Lower leg skin (tissue), 3 donors: ENCODE results near the gene GLCE.

Experiments used
- CTCF ChIP-seq, 3 donors: fragments of 450-650 bp; IDR thresholded peaks; one replicate each; pipeline ENCODE4 v1.5.1; 2016; ENCODE audit warnings: antibody characterized with exemption in 3 of 3, mild to moderate bottlenecking in 3 of 3, moderate library complexity in 2 of 3
- POLR2A ChIP-seq, 2 donors: fragments of 450-650 bp; IDR thresholded peaks; one replicate each; pipeline ENCODE4 v1.6.1; 2016 to 2017; ENCODE audit warnings: antibody characterized with exemption in 2 of 2, mild to moderate bottlenecking in 1 of 2, moderate library complexity in 1 of 2

- TF ChIP-seq CTCF (IDR thresholded peaks at IDR 0.05) (no peak), POLR2A (IDR thresholded peaks at IDR 0.05) (no peak)
Measured at GRCh38 chr15:69167218-69167846, 6.9 kb downstream of the GLCE start.
